GM12878 (cell line): ENCODE results near the gene ABCG1. TPM values are rescaled to one million over a fixed set of nuclear protein-coding genes. Genes with fewer than 3 reads are reported as not detected.

ENCODE experiments used
- ATAC-seq: fragments of 200-7000 bp; cut with Tn5 transposase; 3 replicates; pipeline ENCODE4 v1.9.1; 2020; ENCODE audit warnings: mild to moderate bottlenecking, moderate library complexity
- BruUV-seq: library from RNA; stranded (reverse); fragments of 400-500 nt; replicated peaks from 2 replicates; lab custom pipeline; 2021; lab: Mats Ljungman, UMichigan
- CTCF ChIA-PET: fragments of 300-600 bp; sonication (Branson Sonifier 250); formaldehyde crosslinking; extraction: SDS; loops from one replicate; lab custom pipeline; 2021; ENCODE audit warnings: inconsistent platforms; lab: Yijun Ruan, JAX
- POLR2A ChIA-PET: fragments of 350-600 bp; formaldehyde crosslinking; extraction: SDS; loops from one replicate; lab custom pipeline; 2021; ENCODE audit warnings: inconsistent platforms; lab: Charles Lee
- RAD21 ChIA-PET: fragments of 300-600 bp; sonication (Branson Sonifier 250); formaldehyde crosslinking; loops from one replicate; lab custom pipeline; 2023; ENCODE audit warnings: antibody characterized with exemption; ENCODE audit not compliant: unreplicated experiment; lab: Charles Lee
- SMC1A ChIA-PET: fragments of 300-600 bp; sonication (Branson Sonifier 250); formaldehyde crosslinking; loops from one replicate; lab custom pipeline; 2023; ENCODE audit not compliant: unreplicated experiment, uncharacterized antibody; lab: Charles Lee
- DNase-seq: peaks from one replicate; pipeline ENCODE4 v3.0.0-alpha.2; 2011; ENCODE audit warnings: low read depth, low spot score
- FAIRE-seq: peaks from 3 replicates; lab custom pipeline; 2011; peaks lifted over from hg19 to GRCh38; lab: Jason Lieb, UNC
- H2AFZ ChIP-seq: 2 replicates; pipeline ENCODE4 v1.6.0; 2011; ENCODE audit warnings: low read depth, low read length, control low read depth; ENCODE audit not compliant: control insufficient read depth
- H3K27ac ChIP-seq: 2 replicates; pipeline ENCODE4 v1.5.1; 2011; ENCODE audit warnings: control low read depth; ENCODE audit not compliant: control insufficient read depth, insufficient read depth
- H3K27me3 ChIP-seq, 2 experiments: replicated peaks in 1 of 2; 2 replicates each; pipeline versions ENCODE4 v1.6.0 to v1.6.1; 2011; ENCODE audit warnings: low read length in 1 of 2; ENCODE audit not compliant: control insufficient read depth in 2 of 2, insufficient read depth in 2 of 2
- H3K36me3 ChIP-seq, 2 experiments: 2 replicates each; pipeline ENCODE4 v1.5.1; 2011; ENCODE audit warnings: low read length in 1 of 2; ENCODE audit not compliant: control insufficient read depth in 2 of 2, insufficient read depth in 2 of 2
- H3K4me1 ChIP-seq: 2 replicates; pipeline ENCODE4 v1.6.1; 2011; ENCODE audit warnings: mild to moderate bottlenecking, low read length, moderate library complexity, mixed read lengths; ENCODE audit not compliant: control insufficient read depth, insufficient read depth
- H3K4me2 ChIP-seq: 2 replicates; pipeline ENCODE4 v1.6.0; 2011; ENCODE audit warnings: control low read depth; ENCODE audit not compliant: control insufficient read depth, insufficient read depth
- H3K4me3 ChIP-seq: fragments of 200-600 bp; sonication (generic); 2 replicates; pipeline ENCODE4 v1.5.1; 2016
- H3K79me2 ChIP-seq: 2 replicates; pipeline ENCODE4 v1.6.0; 2011; ENCODE audit warnings: low read length; ENCODE audit not compliant: control insufficient read depth, insufficient read depth
- H3K9ac ChIP-seq: 2 replicates; pipeline ENCODE4 v1.8.0; 2011; ENCODE audit warnings: low read length, control low read depth, mixed read lengths; ENCODE audit not compliant: control insufficient read depth, insufficient read depth
- H3K9me3 ChIP-seq: replicated peaks from 3 replicates; pipeline ENCODE4 v1.5.1; 2011; ENCODE audit warnings: mild to moderate bottlenecking, low read length; ENCODE audit not compliant: control insufficient read depth, insufficient read depth
- H4K20me1 ChIP-seq: 2 replicates; pipeline ENCODE4 v1.6.0; 2011; ENCODE audit not compliant: control insufficient read depth, insufficient read depth
- BMI1 ChIP-seq: fragments of 450-650 bp; IDR thresholded peaks from 2 replicates; pipeline ENCODE4 v1.6.1; 2016; ENCODE audit warnings: mild to moderate bottlenecking, moderate library complexity, borderline replicate concordance
- CHD1 ChIP-seq: IDR thresholded peaks from 2 replicates; pipeline ENCODE4 v1.6.1; 2012; ENCODE audit warnings: low read depth, low read length, improper control_type of control experiment
- HDAC6 ChIP-seq: fragments of 200-600 bp; sonication (generic); IDR thresholded peaks from one replicate; pipeline ENCODE4 v1.8.0; 2017; ENCODE audit warnings: antibody characterized with exemption; ENCODE audit not compliant: unreplicated experiment
- NFXL1 ChIP-seq: fragments of 450-650 bp; IDR thresholded peaks from 2 replicates; pipeline ENCODE4 v1.6.1; 2017; ENCODE audit warnings: antibody characterized with exemption, mild to moderate bottlenecking, borderline replicate concordance
- PAX8 ChIP-seq: fragments of 450-650 bp; IDR thresholded peaks from 2 replicates; pipeline ENCODE4 v1.6.1; 2017; ENCODE audit warnings: mild to moderate bottlenecking, moderate library complexity
- ZNF274 ChIP-seq: IDR thresholded peaks from one replicate; pipeline ENCODE4 v1.8.0; 2011; ENCODE audit not compliant: insufficient read length, insufficient read depth
- WGBS: methylation state at CpG from one replicate; pipeline ENCODE4 v1.1.6; 2016; ENCODE audit warnings: low lambda C conversion rate; ENCODE audit not compliant: insufficient replicate concordance, insufficient coverage; ENCODE audit errors: missing lambda C conversion rate; 5-methylcytosine and 5-hydroxymethylcytosine counted together
- in situ Hi-C: fragments of 300-500 bp; cut with MboI; formaldehyde crosslinking; loops from 9 replicates; pipeline ENCODE4 v1.14.3; 2018; ENCODE audit warnings: mixed read lengths
- intact Hi-C: fragments of 100-400 bp; cut with micrococcal nuclease; formaldehyde crosslinking; loops from one replicate; pipeline ENCODE4 v1.14.2; 2022; ENCODE audit not compliant: unreplicated experiment
- polyA plus RNA-seq, 11 experiments: library from polyadenylated mRNA; depleted of rRNA in 4 of 11; unstranded in 6 of 11; stranded (reverse) in 5 of 11; fragments of >200 nt; fragmentation: Nextera tagmentation in 4 of 11; fragmentation: Illumina TruSeq in 1 of 11; extraction: Ambion mirVana in 4 of 11; extraction: Trizol in 1 of 11; gene quantifications; 1 replicate in 1 of 11; 2 replicates in 10 of 11; pipeline versions ENCODE4 v1.2.1 to v1.2.3, GENCODE V29; 2011 to 2016; ENCODE audit warnings: inconsistent platforms in 2 of 11, missing spikeins in 2 of 11, low read depth in 1 of 11
- total RNA-seq, 4 experiments: library from RNA; depleted of rRNA in 3 of 4; stranded (reverse); fragments of >200 nt in 3 of 4; fragmentation: Illumina TruSeq in 1 of 4; extraction: Trizol in 1 of 4; gene quantifications; 2 replicates each; pipeline versions ENCODE4 v1.2.1 to v1.2.3, GENCODE V29; 2013 to 2021

ABCG1 gene
- total and polyA plus RNA-seq, 10 of the 15 experiments (the other 5 are each of a cell fraction or from before 2014, with no cell fraction given) = 0.59 to 19.3 (median 5.7) TPM

GRCh38 chr21:42191064-42191463 is 27.9 kb upstream of the ABCG1 start:
- no peak for ATAC-seq
- TF ChIP-seq ZNF274 (no peak), PAX8 (no peak), NFXL1 (no peak), CHD1 (no peak), BMI1 (no peak), HDAC6 (no peak)
- no peak overlapping the region for H2AFZ ChIP-seq
- H3K4me1 ChIP-seq = peaks cover 19% of the 10 kb centered on the region
- H3K4me2 ChIP-seq = no peak overlapping the region
- H3K9me3 ChIP-seq = no peaks in the 10 kb centered on the region; the same call in 1 of the 3 replicates
- H3K9ac ChIP-seq = no peak overlapping the region
- H4K20me1 ChIP-seq = no peaks in the 10 kb centered on the region; the same call in 1 of the 2 replicates
- ChIA-PET SMC1A (interaction anchor here (1.1 to 1.7 kb wide), 2 partner anchors 27 to 34 kb away, joined by 3 to 7 read pairs; no protein-coding TSS in a partner anchor), POLR2A (interaction anchor here (0.5 to 1.6 kb wide), 6 partner anchors 10 to 524 kb away, joined by 3 to 7 read pairs (median 4); no protein-coding TSS in a partner anchor), RAD21 (interaction anchor here (1.1 to 1.2 kb wide), 2 partner anchors 29 to 78 kb away, joined by 3 to 4 read pairs; no protein-coding TSS in a partner anchor), CTCF (interaction anchor here (0.9 to 1.6 kb wide), 4 partner anchors 29 to 68 kb away, joined by 3 to 6 read pairs (median 5); no protein-coding TSS in a partner anchor)
- FAIRE-seq = no peak
- in situ Hi-C loops = no loop called here
- intact Hi-C loops = no loop called here
- H3K79me2 ChIP-seq = no peaks in the 10 kb centered on the region
- no peaks in the 10 kb centered on the region for H3K36me3 ChIP-seq
- H3K27ac ChIP-seq = no peak overlapping the region
- WGBS = 78% methylated on average over 5 of the region's 5 CpGs
- H3K4me3 ChIP-seq = no peak overlapping the region
- BruUV-seq = no TSS peak
- no peaks in the 10 kb centered on the region for H3K27me3 ChIP-seq
- DNase-seq = no peak
